NCI-H460 (cell line): ENCODE data around the gene CAMK2N2. TPM values are rescaled to one million over a fixed set of nuclear protein-coding genes. Genes with fewer than 3 reads are reported as not detected.

Experiments
- DNase-seq: peaks from one replicate; pipeline ENCODE4 v3.0.0-alpha.2; 2016; ENCODE audit warnings: low read depth; ENCODE audit errors: extremely low read depth
- total RNA-seq: library from RNA; depleted of rRNA; stranded (reverse); fragments of >200 nt; shearing (Covaris generic); gene quantifications from 2 replicates; pipeline ENCODE4 v1.2.3, GENCODE V29; 2014

CAMK2N2 gene
- total RNA-seq, 1 experiment from 2014 or later: not detected

DNA sequence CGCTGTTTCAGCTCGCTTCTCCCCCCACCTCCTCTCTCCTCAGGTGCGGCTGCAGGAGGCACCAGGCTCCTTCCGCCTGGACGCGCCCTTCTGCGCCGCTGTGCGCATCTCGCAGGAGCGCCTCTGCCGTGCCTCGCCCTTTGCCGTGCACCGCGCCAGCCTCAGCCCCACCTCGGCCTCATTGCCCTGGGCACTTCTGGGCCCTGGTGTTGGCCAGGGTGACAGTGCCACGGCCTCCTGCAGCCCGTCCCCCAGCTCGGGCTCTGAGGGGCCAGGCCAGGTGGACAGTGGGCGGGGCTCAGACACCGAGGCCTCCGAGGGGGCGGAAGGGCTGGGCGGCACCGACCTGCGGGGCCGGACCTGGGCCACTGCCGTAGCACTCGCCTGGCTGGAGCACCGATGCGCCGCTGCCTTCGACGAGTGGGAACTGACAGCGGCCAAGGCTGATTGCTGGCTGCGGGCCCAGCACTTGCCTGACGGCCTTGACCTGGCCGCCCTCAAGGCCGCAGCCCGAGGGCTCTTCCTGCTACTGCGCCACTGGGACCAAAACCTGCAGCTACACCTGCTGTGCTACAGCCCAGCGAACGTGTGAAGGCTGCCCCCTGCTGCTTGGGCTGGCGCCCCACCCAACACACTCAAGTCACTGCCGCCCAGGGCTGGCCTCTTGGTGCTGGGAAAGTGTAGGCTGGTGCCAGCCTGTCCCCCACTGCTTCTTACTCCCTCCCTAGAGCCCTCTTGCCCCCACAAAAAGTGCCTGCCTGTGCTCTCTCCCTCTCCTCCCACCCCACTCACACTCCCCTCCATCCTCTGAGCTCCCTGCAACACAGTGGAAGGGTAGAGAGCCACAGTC, 19.7 kb downstream of the CAMK2N2 start:
- no peak for DNase-seq

DNA sequence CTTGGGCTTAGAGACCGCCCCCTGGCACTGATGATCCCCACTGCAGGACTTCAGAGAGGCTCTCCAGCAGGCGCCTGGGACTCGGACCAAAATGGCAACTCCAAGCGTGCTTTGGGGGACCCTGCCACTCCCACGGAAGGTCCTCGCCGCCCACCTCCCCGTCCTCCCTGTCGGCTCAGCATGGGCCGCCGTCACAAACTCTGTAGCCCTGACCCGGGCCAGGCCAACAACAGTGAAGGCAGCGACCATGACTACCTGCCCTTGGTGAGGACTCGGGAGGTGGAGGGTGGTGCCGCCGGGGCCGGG, 20.3 kb downstream of the CAMK2N2 start:
- no peak for DNase-seq

DNA sequence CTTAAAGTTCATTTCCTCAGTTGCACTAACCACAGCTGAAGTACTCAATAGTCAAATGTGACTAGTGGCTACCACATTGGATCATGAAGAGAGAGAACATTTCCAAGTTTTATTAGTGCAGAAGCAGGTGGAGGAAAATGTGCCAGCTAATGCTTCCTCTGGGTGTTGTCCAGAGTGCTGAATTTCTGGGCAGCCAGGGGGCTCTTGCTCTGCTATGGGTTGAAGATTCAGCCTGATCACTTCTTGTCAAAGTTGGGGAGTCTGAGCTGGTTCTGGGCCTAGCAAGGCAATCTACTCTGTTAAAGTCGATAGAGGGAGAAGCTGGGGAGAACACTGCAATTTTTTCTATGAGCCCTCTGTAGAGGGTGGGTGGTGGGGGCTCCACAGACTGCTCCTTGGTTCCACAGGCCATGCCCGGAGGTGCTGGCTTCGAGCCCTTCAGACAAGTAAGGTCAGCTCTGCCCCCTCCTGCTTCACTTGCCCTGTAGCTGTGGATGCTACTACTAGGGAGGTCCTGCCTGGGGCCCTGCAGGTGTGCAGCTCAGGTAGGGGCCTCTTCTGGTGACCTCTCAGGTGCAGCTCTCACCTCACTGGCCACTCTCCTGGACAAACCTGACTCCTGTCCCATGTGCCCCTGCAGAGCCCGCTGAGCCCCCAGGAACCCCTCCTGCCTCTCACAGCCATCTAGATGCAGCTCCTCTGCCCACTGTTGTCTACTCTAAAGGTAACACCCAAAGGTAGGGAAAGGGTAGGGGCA, 20.8 kb downstream of the CAMK2N2 start:
- no peak for DNase-seq

DNA sequence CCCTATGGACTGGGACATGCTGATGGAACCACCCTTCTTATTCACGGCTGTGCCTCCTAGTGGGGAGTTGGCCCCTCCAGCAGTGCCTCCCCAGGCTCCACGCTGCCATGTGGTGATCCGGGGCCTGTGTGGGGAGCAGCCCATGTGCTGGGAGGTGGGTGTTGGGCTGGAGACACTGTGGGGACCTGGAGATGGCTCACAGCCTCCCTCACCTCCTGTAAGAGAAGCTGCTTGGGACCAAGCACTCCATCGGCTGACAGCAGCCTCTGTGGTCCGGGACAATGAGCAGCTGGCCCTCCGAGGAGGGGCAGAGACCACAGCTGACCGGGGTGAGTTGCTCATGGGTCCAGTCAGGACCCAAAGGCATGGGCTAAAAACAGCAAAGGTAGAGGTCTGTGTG, 21.6 kb downstream of the CAMK2N2 start:
- no peak for DNase-seq

DNA sequence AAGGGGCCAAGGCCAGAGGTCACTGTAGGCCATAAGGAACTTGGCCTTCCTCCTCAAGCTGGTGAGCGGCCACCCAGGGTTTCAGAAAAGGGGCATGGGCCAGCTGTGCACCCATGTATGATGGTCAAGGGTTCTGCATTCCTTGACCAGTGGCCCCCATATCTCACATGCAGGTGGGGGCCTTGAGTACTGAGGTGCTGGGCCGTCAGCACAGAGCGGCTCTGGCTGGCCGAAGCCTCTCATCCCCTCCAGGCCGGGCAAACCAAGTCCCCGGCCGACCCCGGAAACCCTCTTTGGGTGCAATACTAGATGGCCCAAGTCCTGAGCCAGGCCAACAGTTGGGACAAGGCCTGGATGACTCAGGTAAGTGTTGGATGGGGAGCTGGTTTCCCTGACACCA, 22.1 kb downstream of the CAMK2N2 start:
- DNase-seq: no peak

DNA sequence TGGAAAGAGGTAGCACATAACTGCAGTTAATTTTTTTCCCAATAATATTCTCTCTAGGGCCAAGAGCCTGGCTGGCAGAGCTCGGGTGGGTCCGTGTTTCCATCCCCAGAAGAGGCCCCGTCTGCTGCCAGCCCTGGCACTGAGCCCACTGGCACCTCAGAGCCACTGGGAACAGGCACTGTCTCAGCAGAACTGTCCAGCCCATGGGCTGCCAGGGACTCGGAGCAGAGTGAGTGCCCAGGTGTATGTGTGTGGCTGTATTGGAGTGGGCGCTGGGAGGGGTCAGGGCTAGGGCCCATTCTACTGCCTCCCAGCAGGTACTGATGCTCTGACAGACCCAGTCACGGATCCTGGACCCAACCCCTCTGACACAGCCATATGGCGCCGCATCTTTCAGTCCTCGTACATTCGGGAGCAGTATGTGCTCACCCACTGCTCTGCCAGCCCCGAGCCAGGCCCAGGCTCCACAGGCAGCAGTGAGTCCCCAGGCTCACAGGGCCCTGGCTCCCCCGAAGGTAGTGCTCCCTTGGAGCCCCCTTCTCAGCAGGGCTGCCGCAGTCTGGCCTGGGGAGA, 23.0 kb downstream of the CAMK2N2 start:
- no peak for DNase-seq

DNA sequence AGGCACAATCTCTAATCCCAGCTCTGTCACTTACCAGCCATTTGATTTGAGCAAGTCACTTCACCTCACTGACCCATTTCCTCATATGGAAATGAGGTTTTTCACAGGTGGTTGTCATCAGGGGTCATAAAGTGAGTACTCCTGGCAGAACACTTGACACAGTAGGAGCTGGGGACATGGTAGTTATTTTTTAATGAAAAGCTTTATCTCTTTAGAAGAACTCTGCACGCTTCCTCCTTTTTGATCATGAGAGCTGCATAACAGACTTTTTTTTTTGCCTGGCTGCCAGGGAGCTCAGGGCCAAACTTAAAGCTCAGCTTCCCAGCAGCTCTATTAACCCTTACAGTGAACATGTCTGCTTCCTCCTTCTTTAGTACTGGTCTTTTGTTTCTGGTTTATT, 23.5 kb downstream of the CAMK2N2 start:
- no peak for DNase-seq

DNA sequence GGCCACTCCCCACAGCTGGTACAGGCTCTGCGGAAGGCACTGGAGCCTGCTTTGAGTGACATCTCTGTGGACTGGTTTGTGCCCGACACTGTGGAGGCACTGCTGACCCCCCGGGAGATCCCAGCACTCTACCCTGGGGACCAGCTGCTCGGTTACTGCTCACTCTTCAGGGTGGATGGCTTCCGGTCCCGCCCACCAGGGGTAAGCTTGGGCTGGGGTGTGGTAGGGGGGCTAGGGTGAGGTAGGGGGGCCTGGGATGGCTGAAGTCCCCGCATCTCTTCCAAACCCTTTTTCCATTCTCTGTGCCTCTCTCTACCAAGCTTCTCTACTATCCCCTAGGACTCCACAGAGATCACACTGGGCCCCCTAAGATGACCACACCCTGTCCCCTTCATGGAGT, 24.1 kb downstream of the CAMK2N2 start:
- no peak for DNase-seq

DNA sequence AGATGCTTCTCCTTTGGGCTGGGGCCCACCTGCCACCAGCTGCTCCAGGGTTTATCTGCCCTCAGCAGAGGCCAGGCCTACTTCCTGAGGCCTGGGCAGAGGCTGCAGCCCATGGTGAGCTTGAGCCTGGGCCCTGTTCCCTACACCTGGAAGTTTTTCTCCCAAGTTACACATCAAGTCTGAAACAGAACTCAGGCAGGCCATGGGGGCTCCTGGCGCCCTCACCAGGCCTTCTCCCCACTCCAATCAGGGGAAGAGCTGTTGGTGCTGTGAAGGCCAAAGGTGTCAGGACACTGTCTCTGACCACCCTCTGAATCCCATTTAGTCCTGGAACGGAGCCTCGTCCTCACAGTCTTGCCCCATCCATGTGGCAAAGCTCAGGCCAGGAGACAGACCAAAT, 24.7 kb downstream of the CAMK2N2 start:
- no peak for DNase-seq

DNA sequence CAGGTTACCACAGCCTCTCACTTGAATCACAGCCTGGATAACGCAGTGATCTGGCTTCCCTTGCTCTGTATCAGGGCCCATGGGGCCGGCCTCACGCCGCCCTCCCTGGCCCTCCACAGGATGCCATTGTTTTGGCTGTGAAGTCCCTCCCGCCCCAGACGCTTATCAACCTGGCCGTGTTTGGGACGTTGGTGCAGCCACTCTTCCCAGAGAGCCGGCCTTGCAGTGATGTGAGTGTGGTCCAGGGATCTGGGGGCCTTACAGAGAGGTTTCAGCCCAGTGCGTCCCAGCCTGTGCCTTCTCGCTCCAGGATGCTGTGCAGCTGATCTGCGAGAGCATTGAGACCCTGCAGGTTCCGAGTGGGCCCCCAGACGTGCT, 25.3 kb downstream of the CAMK2N2 start:
- DNase-seq: no peak

DNA sequence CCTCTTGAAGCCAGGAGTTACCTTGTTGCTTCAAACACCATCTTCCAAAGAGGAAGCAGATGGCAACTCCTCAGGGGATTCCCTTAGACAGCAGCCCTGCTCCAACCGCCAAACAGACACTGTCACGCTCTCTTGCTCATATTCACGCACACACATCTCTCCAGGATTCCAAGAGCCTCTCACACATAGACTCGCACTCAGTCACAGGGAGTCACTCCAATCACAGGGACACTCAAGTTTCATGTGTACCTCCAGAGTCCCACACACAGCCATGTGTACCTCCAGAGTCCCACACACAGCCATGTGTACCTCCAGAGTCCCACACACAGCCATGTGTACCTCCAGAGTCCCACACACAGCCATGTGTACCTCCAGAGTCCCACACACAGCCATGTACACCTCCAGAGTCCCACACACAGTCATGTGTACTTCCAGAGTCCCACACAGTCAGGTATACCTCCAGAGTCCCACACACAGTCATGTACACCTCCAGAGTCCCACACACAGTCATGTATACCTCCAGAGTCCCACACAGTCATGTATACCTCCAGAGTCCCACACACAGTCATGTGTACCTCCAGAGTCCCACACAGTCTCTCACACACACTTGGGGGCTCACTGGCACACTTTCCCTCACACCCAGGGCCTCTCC, 25.8 kb downstream of the CAMK2N2 start:
- no peak for DNase-seq

DNA sequence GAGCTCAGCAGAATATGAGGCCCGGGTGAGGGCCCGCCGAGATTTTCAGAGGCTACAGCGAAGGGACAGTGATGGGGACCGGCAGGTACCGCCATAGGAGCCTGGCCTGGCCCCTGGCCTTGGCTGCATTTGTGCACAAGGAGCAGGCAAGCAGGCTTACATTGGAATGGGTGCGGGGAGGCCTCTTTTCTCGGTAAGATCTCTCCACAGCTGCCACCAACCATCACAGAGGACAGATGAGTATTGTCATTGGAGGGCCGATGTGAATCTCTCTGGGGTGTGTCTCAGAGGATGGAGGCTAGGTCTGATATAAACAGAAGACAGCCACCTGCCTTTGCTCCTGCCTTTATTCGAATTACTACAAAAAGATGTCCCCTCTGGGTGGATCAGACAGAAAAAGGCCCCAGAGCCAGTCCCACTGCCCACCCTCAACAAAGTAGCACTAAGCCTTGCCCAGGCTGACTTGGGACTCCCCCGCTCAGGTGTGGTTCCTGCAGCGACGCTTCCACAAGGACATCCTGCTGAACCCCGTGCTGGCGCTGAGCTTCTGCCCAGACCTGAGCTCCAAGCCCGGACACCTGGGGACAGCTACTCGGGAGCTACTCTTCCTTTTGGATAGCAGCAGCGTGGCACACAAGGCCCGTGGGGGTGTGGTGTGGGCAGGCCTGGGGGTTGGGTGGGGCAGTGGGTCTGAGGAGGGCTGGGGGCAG, 26.5 kb downstream of the CAMK2N2 start:
- DNase-seq: no peak

DNA sequence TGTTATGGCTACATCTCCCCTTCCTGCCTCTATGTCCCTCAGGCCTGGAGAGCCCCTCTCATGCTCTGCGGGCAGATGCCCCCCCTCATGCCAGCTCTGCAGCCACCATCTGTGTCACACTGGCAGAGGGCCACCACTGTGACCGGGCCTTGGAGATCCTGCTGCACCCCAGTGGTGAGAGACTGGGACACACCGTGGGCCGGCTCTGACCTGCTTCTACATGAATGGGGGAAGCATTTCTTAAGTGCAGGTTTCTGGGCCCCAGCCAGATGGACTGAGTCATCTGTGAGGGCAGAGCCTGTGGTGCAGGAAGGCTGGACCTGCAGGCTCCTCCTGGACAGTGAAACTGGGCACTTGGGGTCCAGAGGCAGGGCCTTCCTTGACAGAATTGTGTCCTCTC, 27.1 kb downstream of the CAMK2N2 start:
- DNase-seq: no peak

DNA sequence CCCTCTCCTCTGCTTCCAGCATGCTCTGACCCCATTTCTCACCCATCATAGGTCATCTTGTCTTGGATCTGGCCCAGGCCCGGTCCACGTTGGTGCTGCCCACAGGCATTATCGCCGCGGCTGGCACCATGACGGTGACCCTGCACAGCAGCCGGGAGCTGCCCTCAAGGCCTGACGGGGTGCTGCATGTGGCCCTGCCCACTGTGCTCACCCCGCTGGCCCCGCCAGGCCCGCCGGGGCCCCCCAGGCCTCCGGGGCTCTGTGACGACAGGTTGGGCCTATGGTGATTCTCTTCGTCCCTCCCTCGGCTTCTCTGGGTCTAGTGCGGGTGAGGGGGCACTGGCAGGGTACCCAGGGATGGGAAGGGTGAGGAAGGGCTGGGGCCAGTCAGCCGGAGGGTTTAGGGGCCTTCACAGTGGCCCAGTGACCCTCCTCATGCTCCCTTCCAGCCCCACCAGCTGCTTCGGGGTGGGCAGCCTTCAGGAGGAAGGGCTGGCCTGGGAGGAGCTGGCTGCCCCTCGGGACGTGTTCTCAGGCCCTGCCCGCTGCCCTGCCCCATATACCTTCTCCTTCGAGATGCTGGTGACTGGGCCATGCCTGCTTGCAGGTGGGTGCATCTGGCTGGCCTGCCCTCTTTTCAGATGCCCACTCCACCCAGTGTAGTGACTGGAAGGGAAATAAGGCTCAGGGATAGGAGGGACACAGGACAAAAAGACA, 28.1 kb downstream of the CAMK2N2 start:
- no peak for DNase-seq

DNA sequence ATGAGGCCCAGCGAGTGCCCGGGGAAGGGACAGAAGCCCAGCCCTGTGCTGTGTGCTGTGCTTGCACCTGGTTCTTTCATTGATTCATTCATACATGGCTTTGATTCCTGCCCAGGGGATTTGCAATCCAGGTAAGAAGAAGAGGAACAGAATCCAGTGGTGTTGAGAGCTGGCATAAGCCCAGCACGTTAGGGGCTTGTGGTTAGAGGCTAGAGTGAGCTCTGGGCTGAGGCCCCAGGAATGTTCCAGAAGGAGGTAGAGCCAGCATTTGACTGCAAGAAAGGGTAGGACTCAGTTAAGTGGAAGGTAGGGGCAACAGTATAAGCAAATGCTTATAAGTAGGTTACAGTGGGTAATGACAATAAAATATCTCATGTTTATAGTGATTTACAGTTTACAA, 29.7 kb downstream of the CAMK2N2 start:
- DNase-seq: no peak

DNA sequence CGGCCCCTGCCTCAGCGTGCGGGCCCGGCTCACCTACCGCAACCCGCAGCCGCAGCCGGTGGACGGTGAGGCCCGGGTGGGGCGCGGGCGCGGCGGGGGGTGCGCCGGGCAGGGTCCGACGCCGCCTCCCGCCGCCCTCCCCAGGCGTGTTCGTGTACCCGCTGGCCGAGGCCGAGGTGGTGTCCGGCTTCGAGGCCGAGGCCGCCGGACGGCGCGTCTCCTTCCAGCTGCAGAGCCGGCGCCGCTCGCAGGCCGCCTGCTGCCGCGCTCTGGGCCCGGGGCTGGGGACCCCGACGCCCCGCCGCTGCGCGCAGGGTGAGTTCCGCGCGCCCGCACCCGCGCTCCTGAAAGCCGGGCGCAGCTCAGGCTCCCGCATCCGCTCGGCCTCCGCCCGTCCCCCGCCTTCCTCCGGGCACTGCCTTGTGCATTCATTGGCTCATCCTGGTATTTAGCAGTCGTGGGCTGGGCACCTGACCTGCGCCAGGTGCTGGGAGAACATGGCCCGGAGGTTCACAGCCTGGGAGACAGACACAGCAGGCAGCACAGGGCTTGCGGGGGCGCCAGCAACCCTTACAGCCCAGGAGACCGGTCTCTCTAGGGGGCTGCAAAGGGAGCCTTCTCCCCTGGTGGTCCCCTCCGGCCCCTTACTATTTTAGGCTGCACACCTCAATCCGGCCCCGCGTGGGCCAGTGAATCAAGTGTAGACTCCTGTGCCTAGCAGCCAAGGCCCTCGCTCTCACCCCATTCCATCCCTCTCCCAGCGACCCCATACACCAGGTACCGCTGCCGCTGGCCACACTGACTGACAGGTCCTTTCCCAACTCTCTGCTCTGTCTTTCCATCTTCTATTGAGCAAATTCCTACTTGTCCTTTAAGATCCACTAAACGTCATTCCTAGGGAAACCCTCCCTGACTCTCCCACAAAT, 30.5 kb downstream of the CAMK2N2 start:
- no peak for DNase-seq

DNA sequence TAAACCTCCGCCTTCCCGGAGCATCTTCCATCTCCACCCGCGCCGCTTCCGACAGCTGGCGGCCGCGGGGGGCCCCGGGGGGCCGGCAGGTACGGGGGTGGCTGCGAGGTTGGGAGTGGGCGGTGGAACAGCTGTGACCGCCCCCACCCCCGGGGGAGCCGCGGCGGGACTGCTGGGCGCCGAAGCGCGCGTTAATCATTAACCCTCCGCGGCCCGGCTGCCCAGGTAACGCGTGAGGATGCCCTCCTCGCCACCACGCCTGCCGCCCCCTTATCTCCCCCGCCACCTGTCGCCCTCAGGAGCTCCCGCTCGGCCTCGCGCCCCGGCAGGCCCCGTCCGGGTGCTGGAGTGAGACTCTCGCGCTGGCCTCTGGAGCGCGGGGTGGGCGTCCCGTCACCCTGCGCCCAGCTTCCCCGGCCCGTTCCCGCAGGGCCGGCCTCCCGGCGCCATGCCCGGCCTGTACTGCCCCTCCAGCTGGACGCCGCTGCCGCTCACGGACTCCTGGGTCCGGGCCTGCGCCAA, 31.2 kb downstream of the CAMK2N2 start:
- DNase-seq: no peak

DNA sequence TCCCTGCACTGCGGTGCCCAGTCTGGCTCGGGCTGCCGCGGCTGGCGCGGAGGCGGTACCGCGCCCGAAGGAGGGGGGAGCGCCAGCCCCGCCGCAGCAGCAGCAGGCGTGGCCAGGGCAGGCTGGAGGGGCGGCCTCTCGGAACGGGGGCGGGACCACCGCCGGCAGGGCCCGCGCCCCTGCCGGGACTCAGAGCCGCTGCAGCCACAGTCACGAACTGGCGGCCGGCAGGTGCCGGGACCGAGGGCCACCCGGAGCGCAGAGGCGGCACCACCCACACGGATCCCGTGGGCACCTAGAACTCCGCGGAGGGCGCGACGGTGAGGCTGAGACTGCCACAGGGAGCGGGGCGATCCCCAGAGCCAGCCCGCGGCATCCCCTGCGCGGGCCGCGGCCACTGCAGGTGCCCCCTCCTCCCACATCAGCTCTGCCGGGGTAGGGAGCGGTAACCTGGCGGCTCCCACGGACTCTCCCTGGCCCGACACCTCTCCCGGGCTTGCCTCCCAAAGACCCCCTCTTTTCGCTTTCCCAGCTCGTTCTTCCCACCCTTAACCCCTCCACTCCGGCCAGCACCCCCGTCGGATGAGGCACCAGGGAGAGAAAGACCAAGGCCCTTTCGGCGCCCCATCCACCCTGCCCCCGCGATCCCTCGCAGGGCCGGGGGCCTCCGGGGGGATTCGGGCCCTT, 31.8 kb downstream of the CAMK2N2 start, which contains the start of gene VWA5B2:
Gene VWA5B2 (plus strand): TSS at position 192 of the 687 bp plus-strand sequence. CDS start 944 bp downstream, outside the sequence.
- DNase-seq: no peak
